ENCODE results near the gene SH3GLB1. TPM values are rescaled to one million over a fixed set of nuclear protein-coding genes. Genes with fewer than 3 reads are reported as not detected.

The SH3GLB1 gene
- total and polyA plus RNA-seq, 5 donors, result 38.8 to 103 (median 102) TPM

GRCh38 chr1:86795316-86795715 is 90.9 kb downstream of the SH3GLB1 start:
- no peak for DNase-seq
- no peak for ATAC-seq
- no peak overlapping the region for H3K27ac ChIP-seq (ENCODE audit: low read length)
- no peaks in the 10 kb centered on the region for H3K9me3 ChIP-seq (ENCODE audit: control insufficient read depth, low read length)
- H3K4me1 ChIP-seq (ENCODE audit: control insufficient read depth, insufficient read depth, low read length), result peaks cover 3% of the 10 kb centered on the region
- intact Hi-C loops (cut with DNase I), result no loop called here
- H3K27me3 ChIP-seq (ENCODE audit: control insufficient read depth, insufficient read depth), result no peaks in the 10 kb centered on the region
- no peak overlapping the region for H3K4me3 ChIP-seq (ENCODE audit: low read length)

Other genes starting within 250 kb of the SH3GLB1 start
- gene CLCA1, start 235.6 kb upstream of the SH3GLB1 start, total RNA-seq, result not detected
- not detected for gene CLCA1, start 235.6 kb upstream of the SH3GLB1 start, polyA plus RNA-seq
- gene CLCA4, start 157.5 kb upstream of the SH3GLB1 start, total RNA-seq, result under 1 TPM in 1 of 4 donors, not detected in 3; 0.11 TPM
- 0.07 TPM for gene CLCA4, start 157.5 kb upstream of the SH3GLB1 start, polyA plus RNA-seq
- gene SELENOF, start 209.6 kb downstream of the SH3GLB1 start, total RNA-seq, result 100 to 1,000 TPM in 3 of 4 donors, 10 to 100 TPM in 1; 90.8 to 119 (median 108) TPM
- 95.6 TPM for gene SELENOF, start 209.6 kb downstream of the SH3GLB1 start, polyA plus RNA-seq
- 10 to 100 TPM; 10.9 to 15.7 (median 13.2) TPM for gene HS2ST1, start 210.1 kb downstream of the SH3GLB1 start, total RNA-seq
- gene HS2ST1, start 210.1 kb downstream of the SH3GLB1 start, polyA plus RNA-seq, result 6.0 TPM